A549 (cell line): Measurements from ENCODE around the gene C1orf167. TPM values are rescaled to one million over a fixed set of nuclear protein-coding genes. Genes with fewer than 3 reads are reported as not detected.

Experiments
- ATAC-seq, 2 experiments: fragments of 200-7000 bp in 1 of 2; fragments of >200 bp in 1 of 2; cut with Nextera tagmentation in 1 of 2; cut with Tn5 transposase in 1 of 2; 3 replicates each; pipeline versions ENCODE4 v1.8.0 to v1.9.1; 2018 to 2020; ENCODE audit warnings: mild to moderate bottlenecking in 1 of 2, moderate library complexity in 1 of 2
- CTCF ChIA-PET: fragments of 300-600 bp; sonication (Branson Sonifier 250); formaldehyde crosslinking; extraction: SDS; loops from one replicate; lab custom pipeline; 2021; ENCODE audit warnings: antibody characterized with exemption, inconsistent platforms; lab: Yijun Ruan, JAX
- POLR2A ChIA-PET: fragments of 350-600 bp; formaldehyde crosslinking; extraction: SDS; loops from one replicate; lab custom pipeline; 2021; ENCODE audit warnings: antibody characterized with exemption, inconsistent platforms; lab: Yijun Ruan, JAX
- DNase-seq, 2 experiments: peaks; one replicate each; pipeline versions ENCODE4 v3.0.0 to v3.0.0-alpha.2; 2011 to 2016; ENCODE audit warnings: low read depth in 1 of 2, low spot score in 1 of 2
- FAIRE-seq: peaks from 2 replicates; lab custom pipeline; 2011; peaks lifted over from hg19 to GRCh38; lab: Jason Lieb, UNC
- H3K27ac ChIP-seq, 2 experiments: fragments of >200 bp; sonication (Bioruptor Twin); formaldehyde crosslinking; 3 replicates each; pipeline ENCODE4 v1.5.1; 2016 to 2017
- H3K4me1 ChIP-seq: fragments of >200 bp; sonication (Bioruptor Twin); formaldehyde crosslinking; 3 replicates; pipeline ENCODE4 v1.6.1; 2016
- H3K4me2 ChIP-seq: fragments of >200 bp; sonication (Bioruptor Twin); formaldehyde crosslinking; 3 replicates; pipeline ENCODE4 v1.6.1; 2016
- H3K4me3 ChIP-seq: fragments of >200 bp; sonication (Bioruptor Twin); formaldehyde crosslinking; 3 replicates; pipeline ENCODE4 v1.5.1; 2016
- H3K9me3 ChIP-seq: fragments of >200 bp; sonication (Bioruptor Twin); formaldehyde crosslinking; 3 replicates; pipeline ENCODE4 v1.6.1; 2016
- CBX2 ChIP-seq: fragments of 200-600 bp; sonication (generic); IDR thresholded peaks from 2 replicates; pipeline ENCODE4 v1.6.1; 2016; ENCODE audit warnings: low read depth, mild to moderate bottlenecking, borderline replicate concordance
- EHMT2 ChIP-seq: fragments of 200-600 bp; sonication (generic); IDR thresholded peaks from 2 replicates; pipeline ENCODE4 v1.6.1; 2016; ENCODE audit warnings: antibody characterized with exemption, low read depth, mild to moderate bottlenecking, moderate library complexity
- EP300 ChIP-seq, 2 experiments: fragments of >200 bp; sonication (Bioruptor Twin); formaldehyde crosslinking; IDR thresholded peaks; 2 replicates in 1 of 2; 3 replicates in 1 of 2; pipeline ENCODE4 v1.6.1; 2016 to 2017
- FOXS1 ChIP-seq: fragments of 250-450 bp; sonication (Bioruptor Pico); IDR thresholded peaks from 2 replicates; pipeline ENCODE4 v1.5.0; 2020; ENCODE audit warnings: mild to moderate bottlenecking, moderate library complexity
- GATA3 ChIP-seq: IDR thresholded peaks from 2 replicates; pipeline ENCODE4 v1.6.1; 2012; ENCODE audit warnings: borderline replicate concordance
- HOXB13 ChIP-seq: fragments of 250-450 bp; sonication (Bioruptor Pico); IDR thresholded peaks from 2 replicates; pipeline ENCODE4 v1.5.0; 2020; ENCODE audit warnings: low read depth, mild to moderate bottlenecking, moderate library complexity
- JUN ChIP-seq, 2 experiments: fragments of >200 bp; sonication (Bioruptor Twin); formaldehyde crosslinking; IDR thresholded peaks; 2 replicates in 1 of 2; 3 replicates in 1 of 2; pipeline ENCODE4 v1.6.1; 2016 to 2017
- KDM5A ChIP-seq: fragments of 200-600 bp; sonication (generic); IDR thresholded peaks from 2 replicates; pipeline ENCODE4 v1.6.1; 2016; ENCODE audit warnings: antibody characterized with exemption, mild to moderate bottlenecking
- MAFK ChIP-seq: fragments of 450-650 bp; IDR thresholded peaks from 2 replicates; pipeline ENCODE4 v1.6.1; 2014; ENCODE audit not compliant: partially characterized antibody
- MAZ ChIP-seq: fragments of 150-350 bp; IDR thresholded peaks from 2 replicates; pipeline ENCODE4 v1.6.1; 2014; ENCODE audit warnings: antibody characterized with exemption, low read depth, low read length, borderline replicate concordance
- MYC ChIP-seq: IDR thresholded peaks from 2 replicates; pipeline ENCODE4 v1.6.1; 2012; ENCODE audit warnings: mild to moderate bottlenecking, inconsistent platforms, low read length, improper control_type of control experiment, borderline replicate concordance
- NFE2L2 ChIP-seq: fragments of 150-350 bp; conservative IDR thresholded peaks from 2 replicates; pipeline ENCODE4 v1.6.1; 2014; ENCODE audit warnings: low read length
- NPAS2 ChIP-seq: fragments of 250-450 bp; sonication (Bioruptor Pico); IDR thresholded peaks from 2 replicates; pipeline ENCODE4 v1.8.0; 2022; ENCODE audit warnings: mild to moderate bottlenecking, moderate library complexity, borderline replicate concordance
- POLR2A ChIP-seq: IDR thresholded peaks from 2 replicates; pipeline ENCODE4 v1.6.1; 2012; ENCODE audit warnings: mild to moderate bottlenecking, low read length
- POLR2AphosphoS2 ChIP-seq: conservative IDR thresholded peaks from 2 replicates; pipeline ENCODE4 v1.6.1; 2012; ENCODE audit warnings: low read length, improper control_type of control experiment, inconsistent platforms
- RFX5 ChIP-seq: fragments of 450-650 bp; IDR thresholded peaks from 2 replicates; pipeline ENCODE4 v1.7.1; 2014; ENCODE audit warnings: antibody characterized with exemption, mild to moderate bottlenecking, moderate library complexity
- TP53 ChIP-seq: fragments of 250-450 bp; sonication (Bioruptor Pico); IDR thresholded peaks from 2 replicates; pipeline ENCODE4 v1.5.0; 2021; ENCODE audit warnings: mild to moderate bottlenecking, moderate library complexity
- ZNF302 ChIP-seq: fragments of 250-450 bp; sonication (Bioruptor Pico); IDR thresholded peaks from 2 replicates; pipeline ENCODE4 v1.9.0; 2021; ENCODE audit warnings: inconsistent platforms, mild to moderate bottlenecking, moderate library complexity
- WGBS: methylation state at CpG from one replicate; pipeline ENCODE4 v1.1.6; 2017; ENCODE audit errors: missing lambda C conversion rate; 5-methylcytosine and 5-hydroxymethylcytosine counted together
- polyA plus RNA-seq, 4 experiments: library from polyadenylated mRNA; depleted of rRNA in 3 of 4; stranded (reverse); fragments of >200 nt; fragmentation: RNase III in 1 of 4; extraction: RNeasy Plus Mini Kit Qiagen cat#74134 plus additional on column Dnase treatment in 1 of 4; gene quantifications; 2 replicates in 3 of 4; 3 replicates in 1 of 4; pipeline ENCODE4 v1.2.3, GENCODE V29; 2011 to 2017
- TF ChIP-seq, protein P1 (sequence below): IDR thresholded peaks from 2 replicates; pipeline ENCODE4 v1.6.1; 2012
- TF ChIP-seq, protein P2 (sequence below): fragments of >200 bp; sonication (Bioruptor Twin); formaldehyde crosslinking; IDR thresholded peaks from 3 replicates; pipeline ENCODE4 v1.5.1; 2016
- TF ChIP-seq, protein P3 (sequence below): fragments of 150-350 bp; IDR thresholded peaks from 2 replicates; pipeline ENCODE4 v1.6.1; 2014; ENCODE audit warnings: low read depth, mild to moderate bottlenecking, low read length
- TF ChIP-seq, protein P4 (sequence below): IDR thresholded peaks from 2 replicates; pipeline ENCODE4 v1.6.1; 2012

C1orf167 gene
- polyA plus RNA-seq, 2 of the 4 experiments (the other 2 are of a cell fraction): not detected

DNA sequence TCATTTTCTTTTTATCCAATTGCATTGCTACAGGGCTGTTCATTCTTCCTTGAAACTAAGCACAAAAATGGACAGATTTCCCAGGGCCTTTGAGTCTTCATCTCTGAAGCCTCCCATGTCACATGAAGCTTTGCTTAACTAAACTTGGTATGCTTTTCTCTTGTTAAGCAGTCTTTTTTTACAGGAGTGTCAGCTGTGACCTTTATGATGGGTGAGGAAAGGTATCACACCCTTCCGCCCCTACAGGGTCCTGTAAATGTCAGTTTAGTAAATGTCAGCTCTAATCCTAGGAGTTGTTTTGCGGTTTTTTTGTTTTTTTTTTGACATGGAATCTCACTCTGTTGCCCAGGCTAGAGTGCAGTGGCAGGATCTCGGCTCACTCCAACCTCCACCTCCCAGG lies 28.7 kb upstream of the C1orf167 start:
- FAIRE-seq (no peak), ATAC-seq (no peak), DNase-seq (no peak)
- H3K4me2 ChIP-seq: no peak overlapping the region
- no peak overlapping the region for H3K27ac ChIP-seq
- H3K4me1 ChIP-seq: peaks cover 13% of the 10 kb centered on the region
- ChIA-PET CTCF (interaction anchor here (2.7 kb wide), 1 partner anchor 14 kb away, joined by 8 read pairs; no protein-coding TSS in a partner anchor), POLR2A (no interaction called here)
- TF ChIP-seq, protein P1, sequence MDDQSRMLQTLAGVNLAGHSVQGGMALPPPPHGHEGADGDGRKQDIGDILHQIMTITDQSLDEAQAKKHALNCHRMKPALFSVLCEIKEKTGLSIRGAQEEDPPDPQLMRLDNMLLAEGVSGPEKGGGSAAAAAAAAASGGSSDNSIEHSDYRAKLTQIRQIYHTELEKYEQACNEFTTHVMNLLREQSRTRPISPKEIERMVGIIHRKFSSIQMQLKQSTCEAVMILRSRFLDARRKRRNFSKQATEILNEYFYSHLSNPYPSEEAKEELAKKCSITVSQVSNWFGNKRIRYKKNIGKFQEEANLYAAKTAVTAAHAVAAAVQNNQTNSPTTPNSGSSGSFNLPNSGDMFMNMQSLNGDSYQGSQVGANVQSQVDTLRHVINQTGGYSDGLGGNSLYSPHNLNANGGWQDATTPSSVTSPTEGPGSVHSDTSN: no peak
- TF ChIP-seq HOXB13 (CRISPR knock-in tag): no peak
- no peak for TF ChIP-seq MAZ
- no peak for TF ChIP-seq KDM5A
- TF ChIP-seq, protein P2, sequence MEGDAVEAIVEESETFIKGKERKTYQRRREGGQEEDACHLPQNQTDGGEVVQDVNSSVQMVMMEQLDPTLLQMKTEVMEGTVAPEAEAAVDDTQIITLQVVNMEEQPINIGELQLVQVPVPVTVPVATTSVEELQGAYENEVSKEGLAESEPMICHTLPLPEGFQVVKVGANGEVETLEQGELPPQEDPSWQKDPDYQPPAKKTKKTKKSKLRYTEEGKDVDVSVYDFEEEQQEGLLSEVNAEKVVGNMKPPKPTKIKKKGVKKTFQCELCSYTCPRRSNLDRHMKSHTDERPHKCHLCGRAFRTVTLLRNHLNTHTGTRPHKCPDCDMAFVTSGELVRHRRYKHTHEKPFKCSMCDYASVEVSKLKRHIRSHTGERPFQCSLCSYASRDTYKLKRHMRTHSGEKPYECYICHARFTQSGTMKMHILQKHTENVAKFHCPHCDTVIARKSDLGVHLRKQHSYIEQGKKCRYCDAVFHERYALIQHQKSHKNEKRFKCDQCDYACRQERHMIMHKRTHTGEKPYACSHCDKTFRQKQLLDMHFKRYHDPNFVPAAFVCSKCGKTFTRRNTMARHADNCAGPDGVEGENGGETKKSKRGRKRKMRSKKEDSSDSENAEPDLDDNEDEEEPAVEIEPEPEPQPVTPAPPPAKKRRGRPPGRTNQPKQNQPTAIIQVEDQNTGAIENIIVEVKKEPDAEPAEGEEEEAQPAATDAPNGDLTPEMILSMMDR: no peak
- TF ChIP-seq, protein P3, sequence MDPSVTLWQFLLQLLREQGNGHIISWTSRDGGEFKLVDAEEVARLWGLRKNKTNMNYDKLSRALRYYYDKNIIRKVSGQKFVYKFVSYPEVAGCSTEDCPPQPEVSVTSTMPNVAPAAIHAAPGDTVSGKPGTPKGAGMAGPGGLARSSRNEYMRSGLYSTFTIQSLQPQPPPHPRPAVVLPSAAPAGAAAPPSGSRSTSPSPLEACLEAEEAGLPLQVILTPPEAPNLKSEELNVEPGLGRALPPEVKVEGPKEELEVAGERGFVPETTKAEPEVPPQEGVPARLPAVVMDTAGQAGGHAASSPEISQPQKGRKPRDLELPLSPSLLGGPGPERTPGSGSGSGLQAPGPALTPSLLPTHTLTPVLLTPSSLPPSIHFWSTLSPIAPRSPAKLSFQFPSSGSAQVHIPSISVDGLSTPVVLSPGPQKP: no peak
- TF ChIP-seq TP53 (CRISPR knock-in tag): no peak
- no peak for TF ChIP-seq ZNF302 (CRISPR knock-in tag)
- no peak for TF ChIP-seq MYC
- TF ChIP-seq GATA3: no peak
- no peak for TF ChIP-seq NFE2L2
- TF ChIP-seq POLR2AphosphoS2: no peak
- TF ChIP-seq, protein P4, sequence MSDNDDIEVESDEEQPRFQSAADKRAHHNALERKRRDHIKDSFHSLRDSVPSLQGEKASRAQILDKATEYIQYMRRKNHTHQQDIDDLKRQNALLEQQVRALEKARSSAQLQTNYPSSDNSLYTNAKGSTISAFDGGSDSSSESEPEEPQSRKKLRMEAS: no peak
- no peak for TF ChIP-seq NPAS2 (CRISPR knock-in tag)
- no peak for TF ChIP-seq FOXS1 (CRISPR knock-in tag)
- TF ChIP-seq EHMT2: no peak
- no peak for TF ChIP-seq POLR2A
- TF ChIP-seq EP300 (IDR thresholded peaks at IDR 0.05): no peak
- TF ChIP-seq CBX2: no peak
- no peak for TF ChIP-seq RFX5
- WGBS: 61% methylated on average over 3 of the region's 3 CpGs
- no peaks in the 10 kb centered on the region for H3K9me3 ChIP-seq
- H3K4me3 ChIP-seq: no peak overlapping the region

DNA sequence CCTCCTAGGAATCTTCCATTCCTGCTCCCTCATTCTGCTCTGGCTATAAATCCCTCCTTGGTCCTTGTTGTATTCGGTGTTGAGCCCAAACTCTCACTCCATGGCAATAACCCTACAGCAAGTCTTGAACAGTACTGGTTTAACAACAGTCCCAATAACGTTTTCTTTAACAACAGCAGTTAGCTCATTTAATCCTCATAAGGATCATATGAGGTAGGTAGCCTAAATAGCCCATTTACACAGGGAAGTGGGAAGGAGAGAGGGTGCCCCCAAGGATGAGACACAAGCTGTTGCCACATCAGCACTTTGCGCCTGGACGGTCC lies 26.5 kb upstream of the C1orf167 start:
- Histone ChIP-seq H3K4me3 (peak overlapping the region; percentile 68), H3K4me2 (peak overlapping the region; percentile 85), H3K9me3 (no peaks in the 10 kb centered on the region), H3K27ac (peak overlapping the region; percentile 90 to 98), H3K4me1 (peaks cover 14% of the 10 kb centered on the region)
- DNase-seq: no peak
- FAIRE-seq: no peak
- ATAC-seq: no peak; a peak in 2 of 6 replicates
- TF ChIP-seq MAFK (peak; percentile 88), JUN (IDR thresholded peaks at IDR 0.05) (no peak)
- POLR2A ChIA-PET: interaction anchor here (0.8 kb wide), 1 partner anchor 25 kb away, joined by 3 read pairs; no protein-coding TSS in a partner anchor
- WGBS: 55% methylated on average over 4 of the region's 4 CpGs
- CTCF ChIA-PET: interaction anchor here (0.5 to 2.1 kb wide), 6 partner anchors 14 to 288 kb away, joined by 3 to 9 read pairs (median 4); no protein-coding TSS in a partner anchor
